Rectal smooth muscle tissue (tissue), 1 donor: ENCODE results near the gene CHTF18.
"Not testable (repeated sequence)": the region's sequence is repeated elsewhere in the genome, so short reads cannot be mapped to it uniquely, and the experiment has no call there.

Source experiments
- H3K27ac ChIP-seq: one replicate; pipeline ENCODE4 v1.7.0; 2013; ENCODE audit warnings: low read depth, low read length, inconsistent platforms
- H3K27me3 ChIP-seq: one replicate; pipeline ENCODE4 v1.7.0; 2013; ENCODE audit warnings: low read length; ENCODE audit not compliant: control insufficient read depth, insufficient read depth
- H3K36me3 ChIP-seq: one replicate; pipeline ENCODE4 v1.7.0; 2013; ENCODE audit warnings: low read length; ENCODE audit not compliant: control insufficient read depth, insufficient read depth
- H3K4me1 ChIP-seq: one replicate; pipeline ENCODE4 v1.7.0; 2013; ENCODE audit warnings: low read length; ENCODE audit not compliant: control insufficient read depth, insufficient read depth
- H3K4me3 ChIP-seq: one replicate; pipeline ENCODE4 v1.7.0; 2013; ENCODE audit warnings: low read length
- H3K9ac ChIP-seq: one replicate; pipeline ENCODE4 v1.7.0; 2013; ENCODE audit warnings: low read length

CHTF18 gene

GRCh38 chr16:815861-816260 lies 27.4 kb downstream of the CHTF18 start:
- H3K27me3 ChIP-seq, result peaks cover 5% of the 10 kb centered on the region

GRCh38 chr16:817001-817906 lies 28.8 kb downstream of the CHTF18 start:
- Histone ChIP-seq H3K4me3 (no peak overlapping the region), H3K27me3 (peaks cover 5% of the 10 kb centered on the region), H3K36me3 (no peaks in the 10 kb centered on the region), H3K9ac (no peak overlapping the region), H3K27ac (no peak overlapping the region), H3K4me1 (no peaks in the 10 kb centered on the region)

More at GRCh38 chr16:815861-816260, 27.4 kb downstream of the CHTF18 start:
- H3K9ac ChIP-seq, result no peak overlapping the region
- H3K4me1 ChIP-seq, result no peaks in the 10 kb centered on the region
- H3K27ac ChIP-seq, result no peak overlapping the region
- H3K4me3 ChIP-seq, result no peak overlapping the region
- no peaks in the 10 kb centered on the region for H3K36me3 ChIP-seq

- no peaks in the 10 kb centered on the region for H3K4me1 ChIP-seq
- no peak overlapping the region for H3K27ac ChIP-seq
- H3K27me3 ChIP-seq, result peaks cover 3% of the 10 kb centered on the region
- no peak overlapping the region for H3K9ac ChIP-seq
- H3K4me3 ChIP-seq, result no peak overlapping the region
- no peaks in the 10 kb centered on the region for H3K36me3 ChIP-seq
These were observed 29.7 kb downstream of the CHTF18 start for GRCh38 chr16:818132-818531.

- Histone ChIP-seq H3K27ac (no peak overlapping the region), H3K4me3 (no peak overlapping the region), H3K4me1 (no peaks in the 10 kb centered on the region), H3K27me3 (no peaks in the 10 kb centered on the region), H3K36me3 (no peaks in the 10 kb centered on the region), H3K9ac (no peak overlapping the region)
These were observed 30.2 kb downstream of the CHTF18 start for GRCh38 chr16:818592-818991.

GRCh38 chr16:819336-820043 lies 31.1 kb downstream of the CHTF18 start:
- Histone ChIP-seq H3K27me3 (no peaks in the 10 kb centered on the region), H3K9ac (no peak overlapping the region), H3K36me3 (no peaks in the 10 kb centered on the region), H3K27ac (no peak overlapping the region), H3K4me1 (no peaks in the 10 kb centered on the region), H3K4me3 (no peak overlapping the region)

- not testable (repeated sequence) for H3K4me1 ChIP-seq, H3K9ac ChIP-seq, H3K27ac ChIP-seq, H3K36me3 ChIP-seq, H3K4me3 ChIP-seq, H3K27me3 ChIP-seq
These were observed 31.6 kb downstream of the CHTF18 start for GRCh38 chr16:820044-820408.

GRCh38 chr16:820748-821147 lies 32.3 kb downstream of the CHTF18 start:
- no peak overlapping the region for H3K9ac ChIP-seq
- no peaks in the 10 kb centered on the region for H3K27me3 ChIP-seq
- no peak overlapping the region for H3K27ac ChIP-seq
- H3K36me3 ChIP-seq, result no peaks in the 10 kb centered on the region
- H3K4me3 ChIP-seq, result no peak overlapping the region
- H3K4me1 ChIP-seq, result no peaks in the 10 kb centered on the region

GRCh38 chr16:821751-822150 lies 33.3 kb downstream of the CHTF18 start:
- Histone ChIP-seq H3K36me3 (no peaks in the 10 kb centered on the region), H3K9ac (no peak overlapping the region), H3K4me1 (no peaks in the 10 kb centered on the region), H3K27me3 (no peaks in the 10 kb centered on the region), H3K27ac (no peak overlapping the region), H3K4me3 (no peak overlapping the region)

- peaks cover 3% of the 10 kb centered on the region for H3K27me3 ChIP-seq
- no peak overlapping the region for H3K9ac ChIP-seq
- H3K4me3 ChIP-seq, result no peak overlapping the region
- H3K4me1 ChIP-seq, result no peaks in the 10 kb centered on the region
- no peaks in the 10 kb centered on the region for H3K36me3 ChIP-seq
- H3K27ac ChIP-seq, result no peak overlapping the region
These were observed 33.9 kb downstream of the CHTF18 start for GRCh38 chr16:822174-822908.

- Histone ChIP-seq H3K9ac (no peak overlapping the region), H3K4me3 (no peak overlapping the region), H3K27ac (no peak overlapping the region), H3K27me3 (peaks cover 3% of the 10 kb centered on the region), H3K4me1 (no peaks in the 10 kb centered on the region), H3K36me3 (no peaks in the 10 kb centered on the region)
These were observed 34.5 kb downstream of the CHTF18 start for GRCh38 chr16:822909-823297.

- H3K4me1 ChIP-seq, result no peaks in the 10 kb centered on the region
- no peak overlapping the region for H3K27ac ChIP-seq
- H3K4me3 ChIP-seq, result no peak overlapping the region
- H3K36me3 ChIP-seq, result no peaks in the 10 kb centered on the region
- no peak overlapping the region for H3K9ac ChIP-seq
- H3K27me3 ChIP-seq, result peaks cover 3% of the 10 kb centered on the region
These were observed 35.8 kb downstream of the CHTF18 start for GRCh38 chr16:824194-824593.

GRCh38 chr16:824601-825000 lies 36.2 kb downstream of the CHTF18 start:
- Histone ChIP-seq H3K9ac (no peak overlapping the region), H3K4me3 (no peak overlapping the region), H3K27ac (no peak overlapping the region), H3K36me3 (no peaks in the 10 kb centered on the region), H3K27me3 (peaks cover 3% of the 10 kb centered on the region), H3K4me1 (no peaks in the 10 kb centered on the region)
